LHCN-M2 (cell line): ENCODE results near the gene ZNF366. TPM values are rescaled to one million over a fixed set of nuclear protein-coding genes. Genes with fewer than 3 reads are reported as not detected.
"Not testable (repeated sequence)": the region's sequence is repeated elsewhere in the genome, so short reads cannot be mapped to it uniquely, and the experiment has no call there.

Source experiments
- DNase-seq: peaks from one replicate; pipeline ENCODE4 v3.0.0-alpha.2; 2012; ENCODE audit warnings: low read depth
- total RNA-seq: library from RNA; depleted of rRNA; stranded (reverse); fragments of >200 nt; gene quantifications from 2 replicates; pipeline ENCODE4 v1.2.3, GENCODE V29; 2014; rRNA removed

The ZNF366 gene
- total RNA-seq, 1 experiment from 2014 or later = 0.23 TPM

GRCh38 chr5:72408127-72408526 is 99.1 kb downstream of the ZNF366 start:
- DNase-seq = no peak

- peak; percentile 51 for DNase-seq
Observed at GRCh38 chr5:72407541-72407940, 99.7 kb downstream of the ZNF366 start.

- no peak for DNase-seq
Observed at GRCh38 chr5:72407078-72407477, 100.1 kb downstream of the ZNF366 start.

- not testable (repeated sequence) for DNase-seq
Observed at GRCh38 chr5:72404771-72405170, 102.4 kb downstream of the ZNF366 start.

GRCh38 chr5:72402959-72403628 is 104.1 kb downstream of the ZNF366 start:
- DNase-seq = peak; percentile 47

GRCh38 chr5:72402381-72402890 is 104.8 kb downstream of the ZNF366 start:
- DNase-seq = peak; percentile 26

- no peak for DNase-seq
Observed at GRCh38 chr5:72400950-72401349, 106.3 kb downstream of the ZNF366 start.

GRCh38 chr5:72397836-72398235 is 109.4 kb downstream of the ZNF366 start:
- no peak for DNase-seq

- peak; percentile 49 for DNase-seq
Observed at GRCh38 chr5:72394688-72395087, 112.5 kb downstream of the ZNF366 start.

GRCh38 chr5:72393052-72393451 is 114.2 kb downstream of the ZNF366 start:
- no peak for DNase-seq

Other genes with a start within 250 kb of the ZNF366 start
- 87.1 and 91.1 TPM in 2 replicates for gene MRPS27, start 187.2 kb downstream of the ZNF366 start, total RNA-seq
- gene PTCD2, start 187.0 kb downstream of the ZNF366 start, total RNA-seq = 19.0 and 25.3 TPM in 2 replicates